ENCODE data around the gene KRTAP4-2. TPM values are rescaled to one million over a fixed set of nuclear protein-coding genes. Genes with fewer than 3 reads are reported as not detected.

The KRTAP4-2 gene
- total RNA-seq, 4 donors from 2014 or later: not detected

DNA sequence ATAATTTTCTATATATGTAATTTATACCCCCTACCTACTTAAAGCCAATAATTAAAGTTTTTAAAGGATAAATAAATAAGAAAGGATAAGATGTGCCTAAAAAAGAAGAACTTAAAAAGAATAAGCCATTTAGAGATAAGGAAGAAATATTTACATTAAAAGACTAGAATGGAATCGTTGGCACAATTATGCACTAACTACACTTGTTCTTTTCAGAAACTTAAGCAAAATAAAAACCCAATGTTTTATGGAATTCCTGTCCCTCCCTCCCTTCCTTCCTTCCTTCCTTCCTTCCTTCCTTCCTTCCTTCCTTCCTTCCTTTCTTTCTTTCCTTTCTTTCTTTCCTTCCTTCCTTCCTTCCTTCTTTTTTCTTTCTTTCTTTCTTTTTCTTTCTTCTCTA lies 33.2 kb downstream of the KRTAP4-2 start:
- TF ChIP-seq, protein P1, sequence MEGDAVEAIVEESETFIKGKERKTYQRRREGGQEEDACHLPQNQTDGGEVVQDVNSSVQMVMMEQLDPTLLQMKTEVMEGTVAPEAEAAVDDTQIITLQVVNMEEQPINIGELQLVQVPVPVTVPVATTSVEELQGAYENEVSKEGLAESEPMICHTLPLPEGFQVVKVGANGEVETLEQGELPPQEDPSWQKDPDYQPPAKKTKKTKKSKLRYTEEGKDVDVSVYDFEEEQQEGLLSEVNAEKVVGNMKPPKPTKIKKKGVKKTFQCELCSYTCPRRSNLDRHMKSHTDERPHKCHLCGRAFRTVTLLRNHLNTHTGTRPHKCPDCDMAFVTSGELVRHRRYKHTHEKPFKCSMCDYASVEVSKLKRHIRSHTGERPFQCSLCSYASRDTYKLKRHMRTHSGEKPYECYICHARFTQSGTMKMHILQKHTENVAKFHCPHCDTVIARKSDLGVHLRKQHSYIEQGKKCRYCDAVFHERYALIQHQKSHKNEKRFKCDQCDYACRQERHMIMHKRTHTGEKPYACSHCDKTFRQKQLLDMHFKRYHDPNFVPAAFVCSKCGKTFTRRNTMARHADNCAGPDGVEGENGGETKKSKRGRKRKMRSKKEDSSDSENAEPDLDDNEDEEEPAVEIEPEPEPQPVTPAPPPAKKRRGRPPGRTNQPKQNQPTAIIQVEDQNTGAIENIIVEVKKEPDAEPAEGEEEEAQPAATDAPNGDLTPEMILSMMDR (IDR thresholded peaks at IDR 0.05; ENCODE audit: low read depth): no peak

DNA sequence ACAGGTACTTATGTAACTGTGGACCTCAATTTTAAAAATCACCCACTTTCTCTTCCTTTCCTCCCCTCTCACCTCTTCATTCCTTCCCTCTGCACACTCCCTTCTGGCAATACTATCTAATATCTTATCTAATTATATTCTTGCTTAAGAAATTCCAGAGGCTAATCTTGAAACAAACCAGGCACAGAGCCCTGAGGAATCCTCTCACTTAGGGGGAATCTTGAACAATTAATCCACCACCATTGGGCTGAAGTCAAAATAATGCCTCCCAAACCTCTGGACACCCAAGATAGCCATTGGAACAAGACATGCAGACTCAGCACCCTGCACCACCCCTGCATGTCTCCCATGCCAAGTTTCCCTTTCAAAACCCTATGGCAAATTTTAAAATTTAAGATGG lies 36.7 kb downstream of the KRTAP4-2 start:
- TF ChIP-seq, protein P1 (IDR thresholded peaks at IDR 0.05; ENCODE audit: low read depth): no peak

DNA sequence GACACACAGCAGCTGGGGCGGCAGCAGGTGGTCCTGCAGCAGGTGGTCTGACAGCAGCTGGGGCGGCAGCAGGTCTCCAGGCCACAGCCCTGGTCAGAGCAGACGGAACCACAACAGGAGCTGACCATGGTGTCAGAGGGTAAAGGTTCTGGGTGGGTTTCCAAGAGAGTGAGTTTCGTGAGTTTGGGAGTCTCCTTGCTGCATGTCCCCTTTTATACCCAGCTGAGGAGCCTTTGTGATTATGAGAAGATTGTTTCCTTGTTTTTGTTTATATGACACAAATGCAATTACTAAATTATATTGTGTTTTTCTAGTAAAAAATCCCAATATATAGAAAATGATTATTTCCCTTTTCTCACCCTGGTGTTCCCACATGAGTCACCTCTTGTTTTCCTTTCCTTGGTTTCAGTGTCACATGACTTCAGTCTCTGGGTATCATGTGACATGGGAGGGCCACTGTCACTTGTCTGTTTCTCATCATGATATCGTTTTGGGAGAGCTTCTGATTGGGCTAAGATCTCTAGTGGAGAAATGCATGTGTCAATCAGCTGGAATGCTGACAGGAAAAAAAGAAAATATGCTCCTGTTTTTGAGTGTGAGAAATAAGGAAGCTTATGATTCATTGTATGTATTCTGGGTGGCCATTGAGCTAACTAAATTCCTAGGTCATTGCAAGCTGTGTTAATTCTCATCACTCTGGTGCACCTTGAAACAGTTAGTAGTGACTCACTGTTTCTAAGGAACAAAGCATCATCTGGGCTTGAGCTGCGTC lies 37.5 kb downstream of the KRTAP4-2 start, which contains the start of gene KRTAP4-6:
Gene KRTAP4-6, minus strand, starts transcription at position 185 of the 772 bp plus-strand sequence. Its CDS starts 57 bp downstream, at position 128.
- TF ChIP-seq, protein P1 (IDR thresholded peaks at IDR 0.05; ENCODE audit: low read depth): no peak

DNA sequence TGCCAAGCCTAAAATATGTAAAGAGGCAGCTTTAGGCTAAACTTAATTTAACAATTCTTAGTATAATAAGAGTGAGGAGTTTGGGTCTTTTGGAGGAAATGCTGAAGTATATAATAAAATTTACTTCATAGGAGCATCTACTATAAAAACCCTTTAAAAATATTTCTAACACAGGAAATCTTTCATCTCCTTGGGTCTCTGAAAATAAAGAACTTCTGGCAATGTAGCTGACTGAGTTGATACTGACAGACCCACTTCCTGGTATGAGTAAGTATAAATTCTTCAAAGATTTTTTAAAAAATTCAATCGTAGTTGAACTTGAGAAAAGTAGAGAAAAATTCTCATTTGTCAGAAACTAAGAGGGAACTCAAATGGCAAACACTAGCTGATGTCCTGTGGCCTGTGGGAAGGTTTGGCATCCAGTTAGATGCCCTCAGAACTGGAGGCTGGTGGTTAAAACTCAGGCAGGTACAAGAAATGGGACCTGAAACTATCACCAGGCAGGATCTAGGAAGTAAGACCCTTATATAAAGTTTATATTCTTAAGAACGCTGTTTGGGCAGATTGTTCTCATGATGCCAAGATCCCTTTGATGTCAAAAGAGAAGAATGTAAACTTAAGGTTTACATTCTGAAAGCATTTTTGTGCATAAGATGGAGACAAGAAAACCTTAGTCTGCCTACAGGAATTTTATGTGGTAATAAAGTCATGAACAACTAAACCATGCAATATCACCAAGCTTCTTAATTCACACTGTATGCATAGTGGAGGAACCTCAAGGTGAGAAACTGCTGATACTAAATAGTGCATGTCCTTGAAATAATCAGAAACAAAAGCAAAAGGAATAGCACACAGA lies 43.9 kb downstream of the KRTAP4-2 start:
- TF ChIP-seq, protein P1 (IDR thresholded peaks at IDR 0.05; ENCODE audit: low read depth): no peak

DNA sequence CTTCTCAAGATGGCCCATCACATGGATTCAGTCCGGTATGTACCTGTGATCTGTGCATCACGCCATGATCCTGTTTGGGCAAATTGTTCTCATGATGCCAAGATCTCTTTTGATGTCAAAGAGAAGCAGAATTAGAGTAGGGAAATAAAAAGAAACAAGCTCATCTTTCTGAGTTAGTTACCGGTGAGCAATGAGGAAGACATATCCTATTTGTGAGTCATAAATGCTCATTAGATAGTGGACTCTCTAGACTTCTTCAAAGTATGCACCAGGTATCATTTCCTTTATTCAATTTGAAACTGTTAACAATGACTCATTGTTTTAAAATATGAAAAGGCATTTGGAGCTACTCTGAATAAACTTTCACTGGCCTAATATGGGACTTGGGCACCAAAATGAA lies 46.0 kb downstream of the KRTAP4-2 start:
- TF ChIP-seq, protein P1 (IDR thresholded peaks at IDR 0.05; ENCODE audit: low read depth): no peak

Small RNA genes lying within 50 kb of the gene (small RNA-seq; reads per million reads assigned to genes)
- gene KRTAP4-17P: not detected

Other genes with a start within 250 kb of the KRTAP4-2 start
- gene KRT23, start 240.6 kb downstream of the KRTAP4-2 start, total RNA-seq: not detected
- gene KRT39, start 211.3 kb downstream of the KRTAP4-2 start, total RNA-seq: not detected
- gene KRT40, start 193.9 kb downstream of the KRTAP4-2 start, total RNA-seq: not detected
- gene KRTAP3-3, start 184.1 kb downstream of the KRTAP4-2 start, total RNA-seq: not detected
- gene KRTAP3-2, start 178.3 kb downstream of the KRTAP4-2 start, total RNA-seq: not detected
- gene KRTAP3-1, start 169.1 kb downstream of the KRTAP4-2 start, total RNA-seq: not detected
- gene KRTAP1-5, start 151.0 kb downstream of the KRTAP4-2 start, total RNA-seq: not detected
- gene KRTAP1-4, start 148.0 kb downstream of the KRTAP4-2 start, total RNA-seq: not detected
- not detected for gene KRTAP1-3, start 143.3 kb downstream of the KRTAP4-2 start, total RNA-seq
- not detected for gene KRTAP1-1, start 136.8 kb downstream of the KRTAP4-2 start, total RNA-seq
- gene KRTAP2-1, start 130.9 kb downstream of the KRTAP4-2 start, total RNA-seq: not detected
- not detected for gene KRTAP2-2, start 123.0 kb downstream of the KRTAP4-2 start, total RNA-seq
- gene KRTAP2-3, start 118.1 kb downstream of the KRTAP4-2 start, total RNA-seq: not detected
- not detected for gene KRTAP2-4, start 112.3 kb downstream of the KRTAP4-2 start, total RNA-seq
- gene KRTAP4-7, start 94.1 kb downstream of the KRTAP4-2 start, total RNA-seq: not detected
- gene KRTAP4-8, start 80.1 kb downstream of the KRTAP4-2 start, total RNA-seq: not detected
- gene KRTAP4-16, start 76.0 kb downstream of the KRTAP4-2 start, total RNA-seq: not detected
- gene KRTAP4-9, start 72.8 kb downstream of the KRTAP4-2 start, total RNA-seq: not detected
- not detected for gene KRTAP4-11, start 59.8 kb downstream of the KRTAP4-2 start, total RNA-seq
- gene KRTAP4-12, start 54.0 kb downstream of the KRTAP4-2 start, total RNA-seq: not detected
- gene KRTAP4-6, start 37.7 kb downstream of the KRTAP4-2 start, total RNA-seq: not detected
- gene KRTAP4-5, start 28.4 kb downstream of the KRTAP4-2 start, total RNA-seq: not detected
- gene KRTAP4-4, start 17.5 kb downstream of the KRTAP4-2 start, total RNA-seq: not detected
- gene KRTAP4-3, start 10.0 kb downstream of the KRTAP4-2 start, total RNA-seq: not detected
- gene KRTAP4-1, start 6.7 kb upstream of the KRTAP4-2 start, total RNA-seq: not detected
- gene KRTAP9-1, start 11.7 kb upstream of the KRTAP4-2 start, total RNA-seq: not detected
- gene KRTAP9-2, start 48.4 kb upstream of the KRTAP4-2 start, total RNA-seq: not detected
- gene KRTAP9-3, start 54.2 kb upstream of the KRTAP4-2 start, total RNA-seq: not detected
- gene KRTAP9-8, start 59.8 kb upstream of the KRTAP4-2 start, total RNA-seq: not detected
- gene KRTAP9-4, start 71.5 kb upstream of the KRTAP4-2 start, total RNA-seq: not detected
- not detected for gene KRTAP9-9, start 77.2 kb upstream of the KRTAP4-2 start, total RNA-seq
- gene KRTAP9-6, start 87.2 kb upstream of the KRTAP4-2 start, total RNA-seq: not detected
- not detected for gene KRTAP9-7, start 97.5 kb upstream of the KRTAP4-2 start, total RNA-seq
- not detected for gene KRTAP29-1, start 124.6 kb upstream of the KRTAP4-2 start, total RNA-seq
- not detected for gene KRTAP16-1, start 131.1 kb upstream of the KRTAP4-2 start, total RNA-seq
- gene KRTAP17-1, start 137.5 kb upstream of the KRTAP4-2 start, total RNA-seq: not detected
- gene KRT33A, start 172.6 kb upstream of the KRTAP4-2 start, total RNA-seq: not detected
- gene KRT33B, start 191.6 kb upstream of the KRTAP4-2 start, total RNA-seq: not detected
- gene KRT34, start 204.1 kb upstream of the KRTAP4-2 start, total RNA-seq: not detected
- gene KRT31, start 219.4 kb upstream of the KRTAP4-2 start, total RNA-seq: not detected
- not detected for gene KRT37, start 246.4 kb upstream of the KRTAP4-2 start, total RNA-seq